Psoas muscle (tissue), 8 donors: Measurements from ENCODE around the gene CZIB. TPM values are rescaled to one million over a fixed set of nuclear protein-coding genes. Genes with fewer than 3 reads are reported as not detected.

ENCODE experiments used
- ATAC-seq, 4 donors: fragments of 200-7000 bp; cut with Tn5 transposase; one replicate each; pipeline ENCODE4 v1.9.1; 2020; ENCODE audit warnings: moderate library complexity in 3 of 4, mild to moderate bottlenecking in 2 of 4
- DNase-seq, 2 donors: peaks; one replicate each; pipeline ENCODE4 v3.0.0-alpha.2; 2020
- H3K27ac ChIP-seq: fragments of 200-600 bp; one replicate; pipeline ENCODE4 v1.8.0; 2022
- H3K27me3 ChIP-seq, 3 donors: fragments of 200-600 bp in 1 of 3; one replicate each; pipeline versions ENCODE4 v1.6.1 to v1.8.0; 2013 to 2022; ENCODE audit warnings: low read length in 2 of 3, mild to moderate bottlenecking in 2 of 3, moderate library complexity in 1 of 3; ENCODE audit not compliant: insufficient read depth in 3 of 3
- H3K36me3 ChIP-seq, 2 donors: fragments of 200-600 bp in 1 of 2; one replicate each; pipeline versions ENCODE4 v1.6.1 to v1.8.0; 2013 to 2022; ENCODE audit warnings: low read depth in 1 of 2, mild to moderate bottlenecking in 1 of 2, moderate library complexity in 1 of 2; ENCODE audit not compliant: insufficient read depth in 1 of 2
- H3K4me1 ChIP-seq: fragments of 200-600 bp; one replicate; pipeline ENCODE4 v1.8.0; 2022
- H3K4me3 ChIP-seq: fragments of 200-600 bp; one replicate; pipeline ENCODE4 v1.8.0; 2022; ENCODE audit warnings: mild to moderate bottlenecking
- H3K9me3 ChIP-seq: fragments of 200-600 bp; one replicate; pipeline ENCODE4 v1.8.0; 2022
- CTCF ChIP-seq: fragments of 200-600 bp; IDR thresholded peaks from one replicate; pipeline ENCODE4 v1.8.0; 2022; ENCODE audit warnings: antibody characterized with exemption
- WGBS, 3 donors: extraction: QIAGEN DNeasy Blood & Tissue Kit; methylation state at CpG; one replicate each; pipeline versions ENCODE4 v1.1.6 to v1.1.7; 2013; 5-methylcytosine and 5-hydroxymethylcytosine counted together
- intact Hi-C, 2 donors: fragments of 100-400 bp; cut with DNase I; formaldehyde crosslinking; loops; one replicate each; pipeline versions ENCODE4 v1.11.0 to v1.14.2; 2022
- polyA plus RNA-seq, 3 donors: library from polyadenylated mRNA; stranded (reverse); fragments of 200-250 nt; gene quantifications; one replicate each; pipeline ENCODE4 v1.2.3, GENCODE V29; 2013
- total RNA-seq, 4 donors: library from RNA; stranded (reverse); fragmentation: NEBNext Ultra II Directional in 2 of 4; extraction: Animal tissue kit (Norgen Biotek cat#: 25700) in 2 of 4; gene quantifications; one replicate each; pipeline versions ENCODE4 v1.2.1 to v1.2.4, GENCODE V29; 2021 to 2023
- donor health status: healthy with polysubstance abuse.
- donor health status: DM: no; HTN: no; CAD: no; lungs with moderate emphysema.
- donor health status: Bipolar disorder and iron deficiency.
- donor health status: healthy.
- donor health status: DM: yes; HTN: yes; CAD: no.
- donor health status: DM: no; HTN: no; CAD: no.
- donor health status: DM: no; HTN: no; CAD: no.
- donor health status: DM: yes; HTN: yes; CAD: no.

The CZIB gene
- total and polyA plus RNA-seq, 7 donors, result 47.8 to 70.9 (median 52.7) TPM

GRCh38 chr1:53203466-53203865 lies 17.0 kb downstream of the CZIB start:
- peaks cover 4 to 75% of the 10 kb centered on the region in 2 donors for H3K36me3 ChIP-seq
- no peak overlapping the region for H3K27ac ChIP-seq
- no peaks in the 10 kb centered on the region for H3K27me3 ChIP-seq
- H3K4me3 ChIP-seq, result no peak overlapping the region
- TF ChIP-seq CTCF, result no peak
- ATAC-seq (no peak), DNase-seq (no peak)
- no peaks in the 10 kb centered on the region for H3K9me3 ChIP-seq
- 84 to 96% (median 91%) methylated on average over 3 of the region's 3 CpGs for WGBS, 3 donors
- intact Hi-C loops, result no loop called here
- peaks cover 8% of the 10 kb centered on the region for H3K4me1 ChIP-seq

- ATAC-seq (peak; percentile 57 to 68 (median 66)), DNase-seq (no peak)
- peaks cover 4 to 28% of the 10 kb centered on the region in 2 donors for H3K36me3 ChIP-seq
- H3K27ac ChIP-seq, result peak overlapping the region; percentile 98
- TF ChIP-seq CTCF, result no peak
- WGBS, 3 donors, result 25 to 43% (median 30%) methylated on average over 4 of the region's 4 CpGs
- peak overlapping the region; percentile 93 for H3K4me3 ChIP-seq
- H3K9me3 ChIP-seq, result no peaks in the 10 kb centered on the region
- H3K4me1 ChIP-seq, result peaks cover 31% of the 10 kb centered on the region
- intact Hi-C loops, result loop anchor here (5.0 to 10.0 kb wide), 2 partner anchors 39 to 183 kb away; partner anchors contain the start of gene MAGOH (in 1 of the 2)
- no peaks in the 10 kb centered on the region for H3K27me3 ChIP-seq
These were observed 22.2 kb downstream of the CZIB start for GRCh38 chr1:53198241-53198651.

GRCh38 chr1:53197291-53198200 lies 22.9 kb downstream of the CZIB start:
- DNase-seq, result no peak
- WGBS, 3 donors, result 32 to 36% (median 34%) methylated on average over 13 of the region's 13 CpGs
- ATAC-seq, result peak in 3 of 4 donors; percentile 16 to 28 (median 24)
- TF ChIP-seq CTCF, result no peak
- peak overlapping the region; percentile 98 for H3K27ac ChIP-seq
- peak overlapping the region; percentile 93 for H3K4me3 ChIP-seq
- peaks cover 31% of the 10 kb centered on the region for H3K4me1 ChIP-seq
- intact Hi-C loops, result loop anchor here (5.0 to 10.0 kb wide), 2 partner anchors 40 to 183 kb away; partner anchors contain the start of gene MAGOH (in 1 of the 2)
- peaks cover 4 to 21% of the 10 kb centered on the region in 2 donors for H3K36me3 ChIP-seq
- H3K27me3 ChIP-seq, result no peaks in the 10 kb centered on the region
- no peaks in the 10 kb centered on the region for H3K9me3 ChIP-seq

- Histone ChIP-seq H3K27me3 (no peaks in the 10 kb centered on the region), H3K27ac (peak within 1 kb of the TSS; percentile 98), H3K4me3 (peak within 1 kb of the TSS; percentile 93), H3K9me3 (no peaks in the 10 kb centered on the region), H3K36me3 (peaks cover 0 to 13% of the 10 kb centered on the region in 2 donors), H3K4me1 (peaks cover 31% of the 10 kb centered on the region)
- DNase-seq (peak; percentile 96 to 97), ATAC-seq (peak; percentile 98 to 99 (median 99))
- intact Hi-C loops, result loop anchor here (5.0 to 10.0 kb wide), 2 partner anchors 41 to 182 kb away; partner anchors contain the start of gene MAGOH (in 1 of the 2)
- TF ChIP-seq CTCF, result no peak
- 0 to 1% (median 1%) methylated on average over 43 to 57 of the region's 57 CpGs for WGBS, 3 donors
These were observed 23.7 kb downstream of the CZIB start, which contains the start of gene CPT2 for GRCh38 chr1:53196485-53197290. TSS of gene CPT2 (plus strand) at chr1:53196824. CDS start at chr1:53196944, 120 bp downstream.
